Heart left ventricle (tissue), 13 donors: ENCODE data around the gene ZNF543.

Experiments
- CTCF ChIP-seq, 12 donors: fragments of 200-600 bp; sonication (generic) in 4 of 12; IDR thresholded peaks; one replicate each; pipeline versions ENCODE4 v1.5.0 to v1.8.0; 2018 to 2022; ENCODE audit warnings: antibody characterized with exemption in 12 of 12, mild to moderate bottlenecking in 5 of 12
- POLR2A ChIP-seq, 2 donors: fragments of 450-650 bp; IDR thresholded peaks; one replicate each; pipeline ENCODE4 v1.6.1; 2017; ENCODE audit warnings: antibody characterized with exemption in 2 of 2, mild to moderate bottlenecking in 2 of 2, moderate library complexity in 2 of 2
- donor health status: ischemic (EF 13 %, LVEDD 7.1; RV severe dilation, severe dysfunction).
- donor health status: DM: no; HTN: yes; CAD: no.
- donor health status: DM: no; HTN: no; CAD: no.
- donor health status: ischemic (EF 25% LVEDD 6.9; RV normal size, moderate dysfunction).
- donor health status: ischemic (EF 25% LVEDD 5.7; RV mildly dilated, moderate dysfunction).
- donor health status: ischemic (EF 35%, LVEDD 5.7; RV mildly dilated, moderate dysfunction).
- donor health status: nonischemic (EF 11% LVEDD 7.7; RV severe dilation, severe dysfunction).
- donor health status: DM: yes; HTN: yes; CAD: no.
- donor health status: PGD.
- donor health status: ischemic (EF 29% LVEDD 5.4; RV normal size, mild dysfunction).
- donor health status: nonischemic (EF 23%, LVEDD 6.1; RV moderate dilation, normal function).

GRCh38 chr19:57348136-57348535, 27.9 kb downstream of the ZNF543 start:
- TF ChIP-seq CTCF (IDR thresholded peaks at IDR 0.05) (no peak), POLR2A (IDR thresholded peaks at IDR 0.05) (no peak)
